ENCODE results near the gene OR7C2.

- TF ChIP-seq, protein P1, sequence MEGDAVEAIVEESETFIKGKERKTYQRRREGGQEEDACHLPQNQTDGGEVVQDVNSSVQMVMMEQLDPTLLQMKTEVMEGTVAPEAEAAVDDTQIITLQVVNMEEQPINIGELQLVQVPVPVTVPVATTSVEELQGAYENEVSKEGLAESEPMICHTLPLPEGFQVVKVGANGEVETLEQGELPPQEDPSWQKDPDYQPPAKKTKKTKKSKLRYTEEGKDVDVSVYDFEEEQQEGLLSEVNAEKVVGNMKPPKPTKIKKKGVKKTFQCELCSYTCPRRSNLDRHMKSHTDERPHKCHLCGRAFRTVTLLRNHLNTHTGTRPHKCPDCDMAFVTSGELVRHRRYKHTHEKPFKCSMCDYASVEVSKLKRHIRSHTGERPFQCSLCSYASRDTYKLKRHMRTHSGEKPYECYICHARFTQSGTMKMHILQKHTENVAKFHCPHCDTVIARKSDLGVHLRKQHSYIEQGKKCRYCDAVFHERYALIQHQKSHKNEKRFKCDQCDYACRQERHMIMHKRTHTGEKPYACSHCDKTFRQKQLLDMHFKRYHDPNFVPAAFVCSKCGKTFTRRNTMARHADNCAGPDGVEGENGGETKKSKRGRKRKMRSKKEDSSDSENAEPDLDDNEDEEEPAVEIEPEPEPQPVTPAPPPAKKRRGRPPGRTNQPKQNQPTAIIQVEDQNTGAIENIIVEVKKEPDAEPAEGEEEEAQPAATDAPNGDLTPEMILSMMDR (IDR thresholded peaks at IDR 0.05) = no peak
- no peak for TF ChIP-seq POLR2AphosphoS5 (IDR thresholded peaks at IDR 0.05)
- TF ChIP-seq POLR2A (IDR thresholded peaks at IDR 0.05) = no peak
- TF ChIP-seq EP300 (IDR thresholded peaks at IDR 0.05) = no peak
These were observed 1.0 kb upstream of the OR7C2 start for GRCh38 chr19:14940266-14940665.

Data from suprapubic skin (tissue), 4 donors.